Upper lobe of left lung (tissue), 4 donors: ENCODE data around the gene WFDC5.

ENCODE experiments used
- EP300 ChIP-seq, 4 donors: sonication (generic); formaldehyde crosslinking; IDR thresholded peaks; one replicate each; pipeline ENCODE4 v1.5.1; 2017; ENCODE audit warnings: antibody characterized with exemption in 4 of 4, control low read depth in 2 of 4
- POLR2A ChIP-seq, 4 donors: fragments of 450-650 bp; IDR thresholded peaks; one replicate each; pipeline ENCODE4 v1.5.1; 2016 to 2017; ENCODE audit warnings: antibody characterized with exemption in 4 of 4, mild to moderate bottlenecking in 2 of 4
- TF ChIP-seq, protein P1 (sequence below), 6 experiments: fragments of 450-650 bp in 4 of 6; fragments of 200-600 bp in 2 of 6; sonication (generic) in 2 of 6; IDR thresholded peaks; one replicate each; pipeline ENCODE4 v1.5.1; 2016 to 2019; ENCODE audit warnings: antibody characterized with exemption in 6 of 6

DNA sequence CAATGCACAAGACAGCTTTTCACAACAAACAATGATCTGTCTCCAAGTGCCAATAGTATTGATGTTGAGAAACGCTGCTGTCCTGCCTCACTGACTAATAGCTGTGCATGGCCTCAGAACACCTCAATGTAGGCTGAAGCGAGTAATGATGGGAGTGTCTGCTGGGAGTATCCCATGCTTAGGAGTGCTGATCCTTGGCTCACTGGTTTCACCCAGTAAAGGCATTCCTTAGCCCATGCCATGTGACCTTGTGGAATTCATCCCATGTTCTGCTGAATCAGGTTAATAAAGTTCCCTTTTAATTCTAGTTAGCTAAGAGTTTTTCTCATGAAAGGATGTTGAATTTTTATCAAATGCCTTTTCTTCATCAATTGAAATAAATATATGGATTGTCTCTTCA is 13.1 kb upstream of the WFDC5 start:
- TF ChIP-seq, protein P1, sequence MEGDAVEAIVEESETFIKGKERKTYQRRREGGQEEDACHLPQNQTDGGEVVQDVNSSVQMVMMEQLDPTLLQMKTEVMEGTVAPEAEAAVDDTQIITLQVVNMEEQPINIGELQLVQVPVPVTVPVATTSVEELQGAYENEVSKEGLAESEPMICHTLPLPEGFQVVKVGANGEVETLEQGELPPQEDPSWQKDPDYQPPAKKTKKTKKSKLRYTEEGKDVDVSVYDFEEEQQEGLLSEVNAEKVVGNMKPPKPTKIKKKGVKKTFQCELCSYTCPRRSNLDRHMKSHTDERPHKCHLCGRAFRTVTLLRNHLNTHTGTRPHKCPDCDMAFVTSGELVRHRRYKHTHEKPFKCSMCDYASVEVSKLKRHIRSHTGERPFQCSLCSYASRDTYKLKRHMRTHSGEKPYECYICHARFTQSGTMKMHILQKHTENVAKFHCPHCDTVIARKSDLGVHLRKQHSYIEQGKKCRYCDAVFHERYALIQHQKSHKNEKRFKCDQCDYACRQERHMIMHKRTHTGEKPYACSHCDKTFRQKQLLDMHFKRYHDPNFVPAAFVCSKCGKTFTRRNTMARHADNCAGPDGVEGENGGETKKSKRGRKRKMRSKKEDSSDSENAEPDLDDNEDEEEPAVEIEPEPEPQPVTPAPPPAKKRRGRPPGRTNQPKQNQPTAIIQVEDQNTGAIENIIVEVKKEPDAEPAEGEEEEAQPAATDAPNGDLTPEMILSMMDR (IDR thresholded peaks at IDR 0.05): no peak
- TF ChIP-seq POLR2A (IDR thresholded peaks at IDR 0.05) (peak in 1 of 4 donors; percentile 12), EP300 (IDR thresholded peaks at IDR 0.05) (no peak)
